Spleen (tissue), 11 donors: ENCODE measurements around the gene IPO8. TPM values are rescaled to one million over a fixed set of nuclear protein-coding genes. Genes with fewer than 3 reads are reported as not detected.
"Not testable (repeated sequence)": the region's sequence is repeated elsewhere in the genome, so short reads cannot be mapped to it uniquely, and the experiment has no call there.

ENCODE experiments used
- DNase-seq: peaks from one replicate; pipeline ENCODE4 v3.0.0-alpha.2; 2020
- H3K27ac ChIP-seq, 8 donors: fragments of 200-600 bp; sonication (generic) in 7 of 8; 1 replicate in 4 of 8; 2 replicates in 4 of 8; pipeline versions ENCODE4 v1.5.0 to v1.8.0; 2016 to 2021; ENCODE audit warnings: inconsistent platforms in 4 of 8, mild to moderate bottlenecking in 4 of 8, moderate library complexity in 1 of 8
- H3K27me3 ChIP-seq, 7 donors: fragments of 200-600 bp; sonication (generic) in 6 of 7; replicated peaks in 1 of 7; 1 replicate in 4 of 7; 2 replicates in 3 of 7; pipeline versions ENCODE4 v1.5.0 to v1.8.0; 2016 to 2021; ENCODE audit warnings: inconsistent platforms in 3 of 7, mild to moderate bottlenecking in 1 of 7
- H3K36me3 ChIP-seq, 6 donors: fragments of 200-600 bp; sonication (generic) in 5 of 6; 1 replicate in 4 of 6; 2 replicates in 2 of 6; pipeline versions ENCODE4 v1.5.0 to v1.8.0; 2016 to 2021; ENCODE audit warnings: inconsistent platforms in 2 of 6
- H3K4me1 ChIP-seq, 6 donors: fragments of 200-600 bp; sonication (generic) in 5 of 6; 1 replicate in 3 of 6; 2 replicates in 3 of 6; pipeline versions ENCODE4 v1.5.0 to v1.8.0; 2016 to 2021; ENCODE audit warnings: inconsistent platforms in 3 of 6
- H3K4me3 ChIP-seq, 8 donors: fragments of 200-600 bp; sonication (generic) in 7 of 8; 1 replicate in 4 of 8; 2 replicates in 4 of 8; pipeline versions ENCODE4 v1.5.0 to v1.8.0; 2016 to 2021; ENCODE audit warnings: inconsistent platforms in 4 of 8, mild to moderate bottlenecking in 4 of 8, moderate library complexity in 2 of 8
- H3K9me3 ChIP-seq, 8 donors: fragments of 200-600 bp; sonication (generic) in 7 of 8; 1 replicate in 4 of 8; 2 replicates in 4 of 8; pipeline versions ENCODE4 v1.5.0 to v1.8.0; 2016 to 2021; ENCODE audit warnings: inconsistent platforms in 4 of 8
- CTCF ChIP-seq, 11 experiments: fragments of 200-600 bp in 7 of 11; fragments of 450-650 bp in 4 of 11; sonication (generic) in 4 of 11; IDR thresholded peaks in 8 of 11; conservative IDR thresholded peaks in 3 of 11; 1 replicate in 7 of 11; 2 replicates in 4 of 11; pipeline versions ENCODE4 v1.4.0 to v1.8.0; 2016 to 2021; ENCODE audit warnings: antibody characterized with exemption in 11 of 11, inconsistent platforms in 4 of 11, mild to moderate bottlenecking in 1 of 11
- POLR2A ChIP-seq, 3 donors: fragments of 450-650 bp; IDR thresholded peaks; one replicate each; pipeline ENCODE4 v1.5.1; 2017; ENCODE audit warnings: antibody characterized with exemption in 3 of 3, mild to moderate bottlenecking in 1 of 3
- POLR2AphosphoS5 ChIP-seq, 3 donors: sonication (generic); formaldehyde crosslinking; IDR thresholded peaks; one replicate each; pipeline ENCODE4 v1.5.1; 2017; ENCODE audit warnings: antibody characterized with exemption in 3 of 3
- WGBS, 5 donors: extraction: QIAGEN DNeasy Blood & Tissue Kit in 3 of 5; methylation state at CpG; one replicate each; pipeline versions ENCODE4 v1.1.5 to v1.1.7; 2013 to 2018; 5-methylcytosine and 5-hydroxymethylcytosine counted together
- intact Hi-C: fragments of 100-400 bp; cut with DNase I; formaldehyde crosslinking; loops from one replicate; pipeline ENCODE4 v1.15.0; 2023; ENCODE audit warnings: low total_unique reads
- polyA plus RNA-seq, 3 donors: library from polyadenylated mRNA; stranded (reverse); fragments of 200-250 nt; gene quantifications; one replicate each; pipeline ENCODE4 v1.2.1, GENCODE V29; 2013
- total RNA-seq, 7 donors: library from RNA; depleted of rRNA in 3 of 7; stranded (reverse); fragments of >200 nt in 3 of 7; fragmentation: NEBNext Ultra II Directional in 4 of 7; extraction: Animal tissue kit (Norgen Biotek cat#: 25700) in 4 of 7; gene quantifications; one replicate each; pipeline versions ENCODE4 v1.1.0 to v1.2.1, GENCODE V29; 2016 to 2021
- donor health status: healthy with polysubstance abuse.
- donor health status: DM: no; HTN: no; CAD: no; lungs with moderate emphysema.
- donor health status: DM: no; HTN: no; CAD: no.
- donor health status: Bipolar disorder and iron deficiency.
- donor health status: healthy.
- donor health status: DM: no; HTN: no; CAD: no.
- donor health status: DM: yes; HTN: yes; CAD: no.

IPO8 gene
- total and polyA plus RNA-seq, 10 donors: 8.5 to 68.2 (median 49.8) TPM

- H3K4me3 ChIP-seq: no peak overlapping the region
- WGBS, 5 donors: 75 to 90% (median 81%) methylated on average over 6 of the region's 6 CpGs
- no peak for DNase-seq
- intact Hi-C loops: no loop called here
- H3K36me3 ChIP-seq: peaks cover 2 to 77% (median 53%) of the 10 kb centered on the region in 6 donors
- H3K27me3 ChIP-seq: no peaks in the 10 kb centered on the region
- no peaks in the 10 kb centered on the region for H3K4me1 ChIP-seq
- no peaks in the 10 kb centered on the region for H3K9me3 ChIP-seq
- TF ChIP-seq CTCF (IDR thresholded peaks at IDR 0.05 in 8 of 11, conservative IDR thresholded peaks at IDR 0.05 in 3 of 11) (no peak), POLR2A (IDR thresholded peaks at IDR 0.05) (no peak), POLR2AphosphoS5 (IDR thresholded peaks at IDR 0.05) (no peak)
- no peak overlapping the region for H3K27ac ChIP-seq
Measured at GRCh38 chr12:30630076-30630978, 65.3 kb downstream of the IPO8 start.

GRCh38 chr12:30626847-30627246 lies 68.8 kb downstream of the IPO8 start:
- intact Hi-C loops: no loop called here
- Histone ChIP-seq H3K36me3 (peaks cover 2 to 49% (median 33%) of the 10 kb centered on the region in 6 donors), H3K27me3 (no peaks in the 10 kb centered on the region), H3K9me3 (no peaks in the 10 kb centered on the region), H3K27ac (no peak overlapping the region), H3K4me3 (no peak overlapping the region), H3K4me1 (no peaks in the 10 kb centered on the region)
- DNase-seq: no peak
- TF ChIP-seq POLR2A (IDR thresholded peaks at IDR 0.05) (no peak), CTCF (IDR thresholded peaks at IDR 0.05 in 8 of 11, conservative IDR thresholded peaks at IDR 0.05 in 3 of 11) (no peak), POLR2AphosphoS5 (IDR thresholded peaks at IDR 0.05) (no peak)
- 92 to 98% (median 95%) methylated on average over 3 of the region's 3 CpGs for WGBS, 5 donors

- intact Hi-C loops: no loop called here
- Histone ChIP-seq H3K27ac (no peak overlapping the region), H3K4me1 (no peaks in the 10 kb centered on the region), H3K27me3 (no peaks in the 10 kb centered on the region), H3K9me3 (no peaks in the 10 kb centered on the region), H3K36me3 (peaks cover 0 to 20% (median 7%) of the 10 kb centered on the region in 6 donors), H3K4me3 (no peak overlapping the region)
- TF ChIP-seq POLR2A (IDR thresholded peaks at IDR 0.05) (no peak), CTCF (IDR thresholded peaks at IDR 0.05 in 8 of 11, conservative IDR thresholded peaks at IDR 0.05 in 3 of 11) (no peak), POLR2AphosphoS5 (IDR thresholded peaks at IDR 0.05) (no peak)
- no peak for DNase-seq
- 88 to 97% (median 92%) methylated on average over 6 of the region's 6 CpGs for WGBS, 5 donors
Measured at GRCh38 chr12:30624009-30624408, 71.7 kb downstream of the IPO8 start.

GRCh38 chr12:30622509-30622908 lies 73.2 kb downstream of the IPO8 start:
- DNase-seq: no peak
- no peak overlapping the region for H3K4me3 ChIP-seq
- no peaks in the 10 kb centered on the region for H3K9me3 ChIP-seq
- peaks cover 0 to 6% (median 0%) of the 10 kb centered on the region in 6 donors for H3K36me3 ChIP-seq
- TF ChIP-seq POLR2AphosphoS5 (IDR thresholded peaks at IDR 0.05): no peak
- no peaks in the 10 kb centered on the region for H3K4me1 ChIP-seq
- H3K27me3 ChIP-seq: no peaks in the 10 kb centered on the region
- intact Hi-C loops: no loop called here
- WGBS, 5 donors: 71 to 85% (median 81%) methylated on average over 1 of the region's 1 CpG
- H3K27ac ChIP-seq: no peak overlapping the region

GRCh38 chr12:30621663-30622241 lies 73.9 kb downstream of the IPO8 start:
- intact Hi-C loops, H3K9me3 ChIP-seq, H3K4me3 ChIP-seq, H3K36me3 ChIP-seq, H3K27me3 ChIP-seq, H3K27ac ChIP-seq, DNase-seq, H3K4me1 ChIP-seq: not testable (repeated sequence)
- WGBS, 5 donors: 96 to 98% (median 97%) methylated on average over 4 of the region's 4 CpGs
